ENCODE results near the gene DDX24. TPM values are rescaled to one million over a fixed set of nuclear protein-coding genes. Genes with fewer than 3 reads are reported as not detected.

Gene DDX24, protein sequence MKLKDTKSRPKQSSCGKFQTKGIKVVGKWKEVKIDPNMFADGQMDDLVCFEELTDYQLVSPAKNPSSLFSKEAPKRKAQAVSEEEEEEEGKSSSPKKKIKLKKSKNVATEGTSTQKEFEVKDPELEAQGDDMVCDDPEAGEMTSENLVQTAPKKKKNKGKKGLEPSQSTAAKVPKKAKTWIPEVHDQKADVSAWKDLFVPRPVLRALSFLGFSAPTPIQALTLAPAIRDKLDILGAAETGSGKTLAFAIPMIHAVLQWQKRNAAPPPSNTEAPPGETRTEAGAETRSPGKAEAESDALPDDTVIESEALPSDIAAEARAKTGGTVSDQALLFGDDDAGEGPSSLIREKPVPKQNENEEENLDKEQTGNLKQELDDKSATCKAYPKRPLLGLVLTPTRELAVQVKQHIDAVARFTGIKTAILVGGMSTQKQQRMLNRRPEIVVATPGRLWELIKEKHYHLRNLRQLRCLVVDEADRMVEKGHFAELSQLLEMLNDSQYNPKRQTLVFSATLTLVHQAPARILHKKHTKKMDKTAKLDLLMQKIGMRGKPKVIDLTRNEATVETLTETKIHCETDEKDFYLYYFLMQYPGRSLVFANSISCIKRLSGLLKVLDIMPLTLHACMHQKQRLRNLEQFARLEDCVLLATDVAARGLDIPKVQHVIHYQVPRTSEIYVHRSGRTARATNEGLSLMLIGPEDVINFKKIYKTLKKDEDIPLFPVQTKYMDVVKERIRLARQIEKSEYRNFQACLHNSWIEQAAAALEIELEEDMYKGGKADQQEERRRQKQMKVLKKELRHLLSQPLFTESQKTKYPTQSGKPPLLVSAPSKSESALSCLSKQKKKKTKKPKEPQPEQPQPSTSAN
- 60.7 and 129 TPM in 2 replicates for total RNA-seq

DNA sequence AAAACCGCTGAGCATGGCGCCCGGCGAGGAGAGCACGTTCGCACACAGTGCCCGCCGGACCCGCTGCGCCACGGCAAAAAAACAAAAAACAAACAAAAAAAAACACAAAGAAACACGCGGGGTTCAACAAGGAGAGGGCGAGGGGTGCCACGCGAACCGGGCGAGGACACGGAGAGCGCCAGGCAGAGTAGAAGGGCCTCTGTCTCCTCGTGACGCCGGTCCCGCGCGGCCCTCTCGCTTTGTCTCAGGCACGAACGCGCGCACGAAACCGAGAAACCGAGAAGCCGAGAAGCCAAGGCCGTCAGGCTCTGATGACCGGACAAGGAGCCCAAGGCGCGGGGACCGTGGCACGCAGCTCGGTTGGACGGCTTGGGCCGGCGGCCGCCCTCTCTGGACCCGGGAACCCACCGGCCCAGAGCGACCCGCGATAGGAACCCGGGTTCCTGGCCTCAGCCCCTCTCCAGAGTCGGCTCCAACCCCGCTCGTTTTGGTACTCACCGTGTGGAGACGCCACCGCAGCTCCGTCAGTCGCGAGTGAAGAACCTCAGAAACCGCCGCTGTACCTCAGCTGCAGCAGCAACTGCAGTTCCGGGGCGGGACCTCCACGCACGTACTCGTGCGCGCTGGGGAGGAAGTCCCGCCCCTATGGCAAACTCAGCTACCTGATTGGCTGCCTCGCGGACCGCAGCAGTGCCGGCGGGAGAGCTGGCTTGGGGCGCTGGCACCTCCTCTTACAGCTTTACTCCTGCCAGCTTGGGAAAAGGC, at the start of gene DDX24, which contains the start of gene IFI27L1:
DDX24 (minus strand) TSS at position 582 of the 765 bp plus-strand sequence. CDS start 1,460 bp downstream, outside the sequence.
IFI27L1 (plus strand) TSS at position 690 of the 765 bp plus-strand sequence. CDS start 15,628 bp downstream, outside the sequence.

DNA sequence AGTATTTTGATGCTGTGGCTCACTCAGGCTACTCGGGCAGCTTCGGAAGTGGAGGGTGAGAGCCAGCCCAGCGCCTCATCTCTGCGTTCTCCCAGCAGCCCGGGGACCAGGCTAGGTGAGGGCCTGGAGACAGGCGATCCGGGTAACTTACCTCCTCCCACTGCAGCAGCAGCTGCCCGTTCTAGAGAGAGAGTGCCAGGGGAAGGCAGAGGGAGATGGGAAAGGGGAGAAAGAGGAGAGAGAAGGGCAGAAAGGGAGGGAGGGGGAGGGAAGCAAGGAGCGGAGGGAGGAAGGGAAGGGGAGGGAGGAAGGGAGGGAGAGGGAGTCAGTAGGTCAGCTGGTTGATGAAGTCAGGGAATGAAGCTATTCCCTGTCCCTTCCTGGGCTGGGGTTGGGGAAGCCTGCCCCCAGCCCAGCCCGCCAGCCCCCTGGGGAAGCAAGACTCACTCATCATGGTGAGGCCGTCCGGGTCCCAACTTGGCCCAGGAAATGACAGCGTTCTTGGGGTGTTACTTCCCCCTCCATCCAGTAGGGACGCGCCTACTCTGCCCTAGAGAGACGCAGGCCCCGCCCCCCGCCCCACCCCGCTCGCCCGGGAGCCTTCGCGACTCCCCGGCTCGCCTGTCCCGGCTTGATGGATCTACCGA, 48.2 kb upstream of the DDX24 start, which contains the start of gene IFI27L2:
IFI27L2 (minus strand) TSS at position 494 of the 647 bp plus-strand sequence; CDS start at position 454, 40 bp downstream.

DNA sequence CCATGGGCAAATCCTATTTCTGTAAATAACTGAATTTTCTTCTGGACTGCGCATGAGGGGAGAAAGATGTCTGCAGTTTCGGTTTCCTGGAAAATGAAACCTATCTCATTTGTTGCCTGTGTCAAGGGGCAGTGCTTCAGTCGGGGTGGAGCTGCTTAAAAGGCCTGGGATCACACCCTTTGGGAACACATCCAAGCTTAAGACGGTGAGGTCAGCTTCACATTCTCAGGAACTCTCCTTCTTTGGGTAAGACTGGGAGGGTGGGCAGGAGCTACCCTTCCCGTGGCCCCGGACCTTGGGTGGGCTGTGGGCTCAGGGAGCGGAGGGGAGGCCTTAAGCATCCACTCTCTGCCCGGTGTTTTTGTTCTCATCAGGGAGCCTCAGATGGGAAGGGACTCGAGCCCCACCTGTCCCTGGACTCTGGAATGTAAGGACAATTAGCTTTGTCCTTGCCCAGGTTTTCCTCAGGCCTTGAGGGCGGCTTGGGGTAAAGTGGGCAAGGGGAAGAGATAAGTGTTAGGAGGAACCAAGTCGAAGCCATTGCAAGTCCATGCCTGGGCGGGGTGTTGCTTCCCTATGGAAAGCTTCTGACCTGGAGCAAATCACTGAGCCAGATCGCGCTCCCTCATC, 29.7 kb upstream of the DDX24 start, which contains the start of gene IFI27:
IFI27 (plus strand) TSS at position 185 of the 630 bp plus-strand sequence.

DNA sequence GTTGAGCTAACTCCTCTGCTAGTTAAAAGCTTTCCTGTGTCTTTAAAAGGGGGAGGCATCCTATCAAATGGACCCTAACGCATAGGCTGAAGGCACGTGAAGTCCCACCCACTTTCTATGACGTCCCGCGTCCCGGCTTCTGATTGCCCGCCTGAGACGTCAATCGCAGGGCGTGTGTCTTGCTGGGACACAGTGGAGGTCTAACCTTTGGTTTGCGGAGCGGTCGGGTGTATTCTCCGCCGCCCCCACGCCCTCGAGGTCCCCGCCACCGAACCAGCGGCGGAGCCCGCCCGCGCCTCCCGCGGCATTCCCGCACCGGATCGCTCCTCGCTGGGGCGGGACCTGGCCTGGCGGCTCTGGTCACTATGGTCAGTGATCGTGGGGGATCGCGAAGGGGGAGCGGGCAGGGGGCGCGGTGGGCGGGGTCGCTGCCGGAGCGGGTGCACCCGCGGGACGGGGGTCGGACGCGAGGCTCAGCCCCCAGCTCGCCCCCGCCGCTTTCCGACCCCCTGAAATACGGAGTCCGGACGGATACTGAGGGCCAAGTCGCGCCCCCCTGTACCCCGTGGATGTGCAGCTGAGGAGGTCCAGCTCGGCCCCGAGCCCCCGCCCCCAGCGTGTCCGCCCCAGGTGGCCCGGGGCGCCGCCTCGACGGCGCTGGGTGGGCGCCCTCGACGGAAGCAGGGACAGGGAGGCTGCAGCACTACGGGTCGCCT, 54.7 kb downstream of the DDX24 start, which contains the start of gene OTUB2:
OTUB2 (plus strand) TSS at position 168 of the 716 bp plus-strand sequence; CDS start at position 366, 198 bp downstream.

Other genes with a start within 250 kb of the DDX24 start
- not detected in 2 replicates for gene FAM181A, start 153.9 kb downstream of the DDX24 start, total RNA-seq
- gene ASB2, start 104.6 kb downstream of the DDX24 start, total RNA-seq, result 0.32 TPM in 1 of 2 replicates, not detected in the other
- not detected in 2 replicates for gene CCDC197, start 83.9 kb downstream of the DDX24 start, total RNA-seq
- gene OTUB2, start 54.9 kb downstream of the DDX24 start, total RNA-seq, result 0.49 and 1.2 TPM in 2 replicates
- 15.5 and 27.7 TPM in 2 replicates for gene IFI27L1, start 108 bp upstream of the DDX24 start, total RNA-seq
- gene IFI27, start 29.5 kb upstream of the DDX24 start, total RNA-seq, result 263 and 857 TPM in 2 replicates
- gene IFI27L2, start 48.4 kb upstream of the DDX24 start, total RNA-seq, result 18.1 and 38.5 TPM in 2 replicates
- gene PPP4R4, start 93.1 kb upstream of the DDX24 start, total RNA-seq, result under 0.01 and 0.16 TPM in 2 replicates
- not detected in 2 replicates for gene SERPINA10, start 212.1 kb upstream of the DDX24 start, total RNA-seq
- not detected in 2 replicates for gene SERPINA6, start 242.1 kb upstream of the DDX24 start, total RNA-seq

All from bladder microvascular endothelial cell (primary cell).